HFF-Myc (cell line): ENCODE data around the gene MFSD6.
"Not testable (repeated sequence)": the region's sequence is repeated elsewhere in the genome, so short reads cannot be mapped to it uniquely, and the experiment has no call there.

Experiments
- DNase-seq: peaks from one replicate; pipeline ENCODE4 v3.0.0-alpha.2; 2011; ENCODE audit warnings: low read depth; ENCODE audit errors: extremely low read depth
- H3K4me3 ChIP-seq: replicated peaks from 2 replicates; pipeline ENCODE4 v1.5.1; 2011; ENCODE audit warnings: low read depth, mild to moderate bottlenecking, control low read depth, low read length
- CTCF ChIP-seq: IDR thresholded peaks from 2 replicates; pipeline ENCODE4 v1.5.1; 2012; ENCODE audit warnings: mild to moderate bottlenecking, low read depth, low read length, control low read depth; ENCODE audit errors: missing control alignments

The MFSD6 gene

DNA sequence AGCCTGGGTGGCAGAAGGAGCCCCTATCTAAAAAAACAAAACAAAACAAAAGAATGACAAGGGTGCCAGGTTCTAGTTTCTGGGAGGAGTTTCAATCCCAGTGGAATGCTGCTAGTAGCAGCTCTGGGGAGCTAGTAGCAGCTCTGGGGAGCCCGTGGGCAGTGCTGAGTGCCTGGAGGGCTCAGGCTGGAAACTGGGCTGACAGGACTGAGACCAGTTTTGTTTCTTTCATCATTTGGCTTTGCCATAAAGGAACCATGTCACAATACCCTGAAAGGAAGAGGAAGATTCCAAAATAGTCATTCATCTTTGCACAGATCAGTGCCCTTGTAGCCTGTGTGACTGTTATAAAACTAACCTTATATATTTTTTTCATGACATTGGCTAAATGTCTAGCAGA lies 10.6 kb downstream of the MFSD6 start:
- no peak overlapping the region for H3K4me3 ChIP-seq
- no peak for DNase-seq
- TF ChIP-seq CTCF: no peak

DNA sequence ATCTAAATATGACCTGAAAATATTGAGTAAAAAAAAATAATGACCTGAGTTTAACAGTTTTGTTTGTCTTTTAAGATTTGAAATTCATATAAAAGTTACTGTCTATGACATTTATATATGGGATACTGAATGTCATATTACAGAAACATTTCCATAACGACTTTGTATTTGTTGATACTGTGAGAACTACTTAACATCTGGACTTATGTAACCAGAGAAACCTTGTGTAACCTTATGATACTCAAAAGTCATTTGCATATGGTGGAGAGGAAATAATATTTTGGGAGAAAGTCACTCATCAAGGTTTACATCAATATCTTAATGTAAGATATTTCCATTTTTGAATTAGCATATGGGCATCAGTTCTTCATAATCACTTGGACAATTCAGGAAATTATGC lies 12.6 kb downstream of the MFSD6 start:
- no peak for DNase-seq
- TF ChIP-seq CTCF: no peak
- no peak overlapping the region for H3K4me3 ChIP-seq

DNA sequence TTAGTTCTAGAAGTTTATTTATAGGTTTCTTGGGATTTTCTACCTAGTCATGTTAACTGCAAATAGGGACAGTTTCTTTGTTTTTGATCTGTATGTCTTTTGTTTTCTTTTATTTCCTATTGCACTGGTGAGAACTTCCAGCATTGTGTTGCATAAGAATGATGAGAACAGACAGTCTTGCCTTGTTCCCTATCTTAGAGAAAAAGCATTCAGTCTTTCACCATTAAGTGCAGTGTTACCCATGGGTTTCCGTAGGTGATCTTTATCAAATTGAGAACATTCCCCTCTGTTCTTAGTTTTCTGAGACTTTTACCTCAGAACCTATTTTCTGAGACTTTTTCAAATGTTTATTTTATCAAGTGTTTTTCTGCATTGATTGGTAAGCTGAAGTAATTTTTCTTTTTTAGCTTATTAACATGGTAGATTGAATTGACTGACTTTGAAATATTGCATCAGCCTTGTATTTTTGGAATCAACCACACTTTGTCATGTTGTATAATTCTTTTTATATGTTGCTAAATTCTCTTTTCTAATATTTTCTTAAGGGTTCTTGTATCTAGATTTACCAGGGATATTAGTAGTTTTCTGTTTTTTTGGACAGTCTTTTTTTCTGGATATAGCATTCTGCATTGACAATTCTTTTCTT lies 17.2 kb downstream of the MFSD6 start:
- H3K4me3 ChIP-seq: no peak overlapping the region
- no peak for TF ChIP-seq CTCF
- DNase-seq: no peak

- H3K4me3 ChIP-seq: no peak overlapping the region
- TF ChIP-seq CTCF: no peak
- DNase-seq: no peak
Observed at GRCh38 chr2:190425883-190426658, 17.9 kb downstream of the MFSD6 start.

DNA sequence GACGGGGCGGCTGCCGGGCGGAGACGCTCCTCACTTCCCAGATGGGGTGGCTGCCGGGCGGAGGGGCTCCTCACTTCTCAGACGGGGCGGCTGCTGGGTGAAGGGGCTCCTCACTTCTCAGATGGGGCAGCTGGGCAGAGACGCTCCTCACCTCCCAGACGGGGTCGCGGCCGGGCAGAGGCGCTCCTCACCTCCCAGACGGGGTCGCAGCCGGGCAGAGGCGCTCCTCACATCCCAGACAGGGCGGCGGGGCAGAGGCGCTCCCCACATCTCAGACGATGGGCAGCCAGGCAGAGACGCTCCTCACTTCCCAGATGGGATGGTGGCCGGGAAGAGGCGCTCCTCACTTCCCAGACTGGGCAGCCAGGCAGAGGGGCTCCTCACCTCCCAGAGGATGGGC lies 22.7 kb downstream of the MFSD6 start:
- DNase-seq, H3K4me3 ChIP-seq: not testable (repeated sequence)

DNA sequence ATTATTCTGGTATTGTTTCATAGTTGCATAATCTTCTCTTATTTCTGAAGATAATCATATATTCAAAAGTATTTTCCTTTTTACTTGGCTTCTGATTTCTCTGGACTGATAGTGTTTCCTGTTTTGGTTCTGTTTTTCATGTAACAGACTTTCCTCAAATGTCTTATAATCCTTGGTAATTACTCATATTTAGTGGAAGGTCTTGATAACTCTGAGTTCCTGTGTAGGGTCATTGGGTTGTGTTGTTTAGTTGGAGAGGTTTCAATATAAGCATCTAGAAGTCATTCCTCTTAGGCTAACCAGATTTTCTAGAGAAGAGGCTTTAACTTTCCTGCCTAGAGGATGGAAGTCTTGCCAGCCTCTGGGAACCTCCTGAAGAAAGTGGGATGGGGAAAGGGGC lies 23.8 kb downstream of the MFSD6 start:
- no peak for TF ChIP-seq CTCF
- DNase-seq: no peak
- no peak overlapping the region for H3K4me3 ChIP-seq

DNA sequence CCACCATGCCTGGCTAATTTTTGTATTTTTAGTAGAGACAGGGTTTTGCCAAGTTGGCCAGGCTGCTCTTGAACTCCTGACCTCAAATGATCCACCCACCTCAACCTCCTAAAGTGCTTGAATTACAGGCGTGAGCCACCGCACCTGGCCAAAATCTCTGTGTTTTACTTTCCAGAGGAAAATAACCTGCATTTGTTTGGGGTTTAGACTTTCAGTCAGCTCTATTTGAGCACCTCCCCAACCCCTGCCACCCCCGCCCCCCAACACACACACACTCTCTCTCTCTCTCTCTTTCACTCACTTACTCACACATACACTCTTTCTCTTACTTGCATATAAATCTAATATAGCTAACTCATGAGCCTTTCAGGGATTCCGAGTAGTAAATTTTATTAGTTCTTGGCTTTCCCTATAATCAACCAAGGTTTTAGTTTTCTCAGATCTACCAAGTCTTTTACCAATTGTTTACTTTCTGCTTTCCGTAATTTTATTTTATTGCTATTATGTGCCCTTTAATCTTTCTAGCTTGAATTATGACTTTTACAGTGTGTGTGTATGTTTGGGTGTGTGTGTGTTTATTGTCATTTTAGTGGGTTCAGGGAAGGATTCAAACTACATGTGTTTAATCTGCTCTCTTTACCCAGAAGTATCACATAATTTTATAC lies 24.5 kb downstream of the MFSD6 start:
- no peak overlapping the region for H3K4me3 ChIP-seq
- DNase-seq: no peak
- TF ChIP-seq CTCF: no peak
